Keratinocyte (primary cell): Measurements from ENCODE around the gene TMEM183A. TPM values are rescaled to one million over a fixed set of nuclear protein-coding genes. Genes with fewer than 3 reads are reported as not detected.

Source experiments
- DNase-seq: peaks from one replicate; pipeline ENCODE4 v3.0.0-alpha.2; 2011; ENCODE audit warnings: low read depth, missing footprints, low spot score
- FAIRE-seq: peaks from 2 replicates; lab custom pipeline; 2011; peaks lifted over from hg19 to GRCh38; lab: Jason Lieb, UNC
- H2AFZ ChIP-seq: 2 replicates; pipeline ENCODE4 v1.6.0; 2012; ENCODE audit warnings: low read length, control low read depth, inconsistent platforms; ENCODE audit not compliant: control insufficient read depth
- H3K27ac ChIP-seq: 2 replicates; pipeline ENCODE4 v1.5.1; 2011; ENCODE audit warnings: low read length; ENCODE audit not compliant: control insufficient read depth, insufficient read depth
- H3K27me3 ChIP-seq: 3 replicates; pipeline ENCODE4 v1.6.0; 2011; ENCODE audit warnings: low read length; ENCODE audit not compliant: control insufficient read depth, insufficient read depth; ENCODE audit errors: extremely low read depth
- H3K36me3 ChIP-seq, 2 experiments: 2 replicates in 1 of 2; 3 replicates in 1 of 2; pipeline ENCODE4 v1.5.1; 2011; ENCODE audit warnings: low read length in 2 of 2, mild to moderate bottlenecking in 1 of 2; ENCODE audit not compliant: control insufficient read depth in 2 of 2, insufficient read depth in 2 of 2; ENCODE audit errors: extremely low read depth in 1 of 2
- H3K4me1 ChIP-seq: 3 replicates; pipeline ENCODE4 v1.5.1; 2011; ENCODE audit warnings: low read length; ENCODE audit not compliant: control insufficient read depth, insufficient read depth; ENCODE audit errors: extremely low read depth
- H3K4me2 ChIP-seq: 3 replicates; pipeline ENCODE4 v1.6.0; 2011; ENCODE audit warnings: low read depth, low read length; ENCODE audit not compliant: control insufficient read depth, insufficient read depth; ENCODE audit errors: extremely low read depth
- H3K4me3 ChIP-seq, 3 experiments: fragments of 200-600 bp in 1 of 3; sonication (generic) in 1 of 3; 2 replicates in 2 of 3; 3 replicates in 1 of 3; pipeline ENCODE4 v1.5.1; 2011 to 2016; ENCODE audit warnings: low read length in 3 of 3, mild to moderate bottlenecking in 3 of 3, control low read depth in 2 of 3, inconsistent platforms in 1 of 3, low read depth in 1 of 3, mixed read lengths in 1 of 3, mixed run types in 1 of 3, moderate library complexity in 1 of 3; ENCODE audit not compliant: control insufficient read depth in 2 of 3, insufficient read depth in 2 of 3; ENCODE audit errors: extremely low read depth in 1 of 3
- H3K79me2 ChIP-seq: 2 replicates; pipeline ENCODE4 v1.6.0; 2012; ENCODE audit warnings: low read length; ENCODE audit not compliant: control insufficient read depth, insufficient read depth
- H3K9ac ChIP-seq: 3 replicates; pipeline ENCODE4 v1.6.0; 2011; ENCODE audit warnings: low read length; ENCODE audit not compliant: control insufficient read depth, insufficient read depth; ENCODE audit errors: extremely low read depth
- H3K9me1 ChIP-seq: 3 replicates; pipeline ENCODE4 v1.6.0; 2011; ENCODE audit warnings: low read length; ENCODE audit not compliant: control insufficient read depth, insufficient read depth; ENCODE audit errors: extremely low read depth
- H3K9me3 ChIP-seq: 2 replicates; pipeline ENCODE4 v1.5.1; 2012; ENCODE audit warnings: low read depth, low read length; ENCODE audit not compliant: control insufficient read depth
- H4K20me1 ChIP-seq: 3 replicates; pipeline ENCODE4 v1.6.0; 2011; ENCODE audit warnings: low read length; ENCODE audit not compliant: control insufficient read depth, insufficient read depth; ENCODE audit errors: extremely low read depth
- CTCF ChIP-seq, 3 experiments: IDR thresholded peaks in 1 of 3; conservative IDR thresholded peaks in 1 of 3; optimal IDR thresholded peaks in 1 of 3; 2 replicates in 2 of 3; 3 replicates in 1 of 3; pipeline versions ENCODE3 to v1.5.1; 2011; ENCODE audit warnings: low read length in 3 of 3, mild to moderate bottlenecking in 3 of 3, moderate library complexity in 2 of 3, control low read depth in 1 of 3, inconsistent platforms in 1 of 3; ENCODE audit not compliant: insufficient read depth in 2 of 3; ENCODE audit errors: extremely low read depth in 1 of 3
- EZH2 ChIP-seq: IDR thresholded peaks from one replicate; pipeline ENCODE4 v1.6.1; 2012; ENCODE audit warnings: inconsistent platforms, mild to moderate bottlenecking, low read length, moderate library complexity
- dilution Hi-C: fragments of 300-500 bp; cut with MboI; formaldehyde crosslinking; loops from one replicate; pipeline ENCODE4 v1.7.0; 2020; ENCODE audit warnings: low sequenced_read_pairs; ENCODE audit not compliant: extremely low pct_ligation_motif_present
- polyA plus RNA-seq, 5 experiments: library from polyadenylated mRNA; depleted of rRNA in 3 of 5; stranded (reverse) in 3 of 5; stranded (forward) in 1 of 5; unstranded in 1 of 5; fragments of >200 nt; gene quantifications; 1 replicate in 1 of 5; 2 replicates in 3 of 5; 3 replicates in 1 of 5; pipeline versions ENCODE4 v1.2.1 to v1.2.3, GENCODE V29; 2011 to 2012; ENCODE audit warnings: missing spikeins in 2 of 5, low read depth in 1 of 5, low replicate concordance in 1 of 5

Gene TMEM183A
- polyA plus RNA-seq, 1 donor (not counting 4 experiments of a cell fraction or from before 2014, with no cell fraction given), result 88.2 TPM

GRCh38 chr1:203045336-203045735 is 38.2 kb downstream of the TMEM183A start:
- dilution Hi-C loops, result loop anchor here (25.0 kb wide), 1 partner anchor 217 kb away; no protein-coding TSS in a partner anchor
- Histone ChIP-seq H3K9me3 (no peaks in the 10 kb centered on the region), H3K4me3 (no peak overlapping the region), H3K9ac (no peak overlapping the region), H3K4me2 (no peak overlapping the region), H3K36me3 (peaks cover 0 to 5% of the 10 kb centered on the region in 2 experiments), H3K4me1 (peaks cover 8% of the 10 kb centered on the region), H3K27me3 (no peaks in the 10 kb centered on the region), H2AFZ (no peak overlapping the region), H3K79me2 (no peaks in the 10 kb centered on the region), H4K20me1 (peaks cover 3% of the 10 kb centered on the region), H3K27ac (no peak overlapping the region), H3K9me1 (no peaks in the 10 kb centered on the region)
- no peak for TF ChIP-seq CTCF (optimal IDR thresholded peaks at IDR 0.05 in 1 of 3, IDR thresholded peaks at IDR 0.05 in 1 of 3, conservative IDR thresholded peaks at IDR 0.05 in 1 of 3; ENCODE audit: extremely low read depth in 1 of 3, insufficient read depth in 2 of 3, low read length in 3 of 3)
- no peak for TF ChIP-seq EZH2
- DNase-seq (no peak), FAIRE-seq (no peak)

- Histone ChIP-seq H3K4me1 (peaks cover 8% of the 10 kb centered on the region), H3K4me3 (no peak overlapping the region), H3K9me1 (no peaks in the 10 kb centered on the region), H3K27ac (no peak overlapping the region), H3K9me3 (no peaks in the 10 kb centered on the region), H3K79me2 (no peaks in the 10 kb centered on the region), H3K9ac (no peak overlapping the region), H2AFZ (no peak overlapping the region), H4K20me1 (peaks cover 3% of the 10 kb centered on the region), H3K4me2 (no peak overlapping the region), H3K27me3 (no peaks in the 10 kb centered on the region), H3K36me3 (peaks cover 0 to 5% of the 10 kb centered on the region in 2 experiments)
- no peak for DNase-seq
- FAIRE-seq, result no peak
- no peak for TF ChIP-seq EZH2
- no peak for TF ChIP-seq CTCF (optimal IDR thresholded peaks at IDR 0.05 in 1 of 3, IDR thresholded peaks at IDR 0.05 in 1 of 3, conservative IDR thresholded peaks at IDR 0.05 in 1 of 3; ENCODE audit: extremely low read depth in 1 of 3, insufficient read depth in 2 of 3, low read length in 3 of 3)
- dilution Hi-C loops, result loop anchor here (25.0 kb wide), 1 partner anchor 216 kb away; no protein-coding TSS in a partner anchor
Measured at GRCh38 chr1:203045821-203046594, 38.8 kb downstream of the TMEM183A start.
